Smooth muscle cell (in vitro differentiated cells): ENCODE measurements around the gene NRGN. TPM values are rescaled to one million over a fixed set of nuclear protein-coding genes. Genes with fewer than 3 reads are reported as not detected.

Source experiments
- DNase-seq: peaks from one replicate; lab custom pipeline; 2025; ENCODE audit not compliant: unreplicated experiment; lab: John Stamatoyannopoulos, UW
- H2AFZ ChIP-seq: fragments of 200-600 bp; sonication (generic); 2 replicates; pipeline ENCODE4 v1.6.0; 2016; ENCODE audit warnings: antibody characterized with exemption, low read depth, mild to moderate bottlenecking
- H3F3A ChIP-seq: fragments of 200-600 bp; sonication (generic); 2 replicates; pipeline ENCODE4 v1.6.0; 2017; ENCODE audit warnings: antibody characterized with exemption, low read depth
- H3K27ac ChIP-seq: fragments of 200-600 bp; sonication (generic); 2 replicates; pipeline ENCODE4 v1.5.1; 2016; ENCODE audit warnings: low read depth, mild to moderate bottlenecking
- H3K27me3 ChIP-seq: fragments of 200-600 bp; sonication (generic); 2 replicates; pipeline ENCODE4 v1.6.1; 2016; ENCODE audit warnings: low read depth, mild to moderate bottlenecking
- H3K36me3 ChIP-seq: fragments of 200-600 bp; sonication (generic); 2 replicates; pipeline ENCODE4 v1.5.1; 2016; ENCODE audit warnings: low read depth
- H3K4me1 ChIP-seq: fragments of 200-600 bp; sonication (generic); 2 replicates; pipeline ENCODE4 v1.5.1; 2016; ENCODE audit warnings: low read depth
- H3K4me2 ChIP-seq: fragments of 200-600 bp; sonication (generic); 2 replicates; pipeline ENCODE4 v1.6.0; 2016; ENCODE audit warnings: mild to moderate bottlenecking
- H3K4me3 ChIP-seq: fragments of 200-600 bp; sonication (generic); 2 replicates; pipeline ENCODE4 v1.5.1; 2016; ENCODE audit warnings: mild to moderate bottlenecking
- H3K79me2 ChIP-seq: fragments of 200-600 bp; sonication (generic); 2 replicates; pipeline ENCODE4 v1.6.0; 2016; ENCODE audit warnings: low read depth, mild to moderate bottlenecking
- H3K9ac ChIP-seq: fragments of 200-600 bp; sonication (generic); 2 replicates; pipeline ENCODE4 v1.6.0; 2016; ENCODE audit warnings: low read depth
- H3K9me3 ChIP-seq: fragments of 200-600 bp; sonication (generic); replicated peaks from 2 replicates; pipeline ENCODE4 v1.5.1; 2016; ENCODE audit warnings: low read depth
- H4K20me1 ChIP-seq: fragments of 200-600 bp; sonication (generic); 2 replicates; pipeline ENCODE4 v1.6.0; 2016; ENCODE audit warnings: low read depth
- CTCF ChIP-seq: fragments of 200-600 bp; sonication (generic); IDR thresholded peaks from 2 replicates; pipeline ENCODE4 v1.5.1; 2017; ENCODE audit warnings: borderline replicate concordance, mild to moderate bottlenecking, antibody characterized with exemption; ENCODE audit not compliant: insufficient read depth, poor library complexity, severe bottlenecking
- WGBS: methylation state at CpG from one replicate; pipeline ENCODE4 v1.1.7; 2016; ENCODE audit warnings: low lambda C conversion rate; 5-methylcytosine and 5-hydroxymethylcytosine counted together
- polyA plus RNA-seq: library from polyadenylated mRNA; unstranded; fragments of >200 nt; fragmentation: Nextera tagmentation; extraction: Ambion mirVana; gene quantifications from 2 replicates; pipeline ENCODE4 v1.2.1, GENCODE V29; 2016
- total RNA-seq: library from RNA; depleted of rRNA; stranded (reverse); fragments of >200 nt; gene quantifications from 2 replicates; pipeline ENCODE4 v1.2.3, GENCODE V29; 2014

Gene NRGN
- total and polyA plus RNA-seq, 2 experiments from 2014 or later: 1.2 to 2.0 TPM

- Histone ChIP-seq H3K4me1 (no peaks in the 10 kb centered on the region), H3K9ac (no peak overlapping the region), H3K36me3 (no peaks in the 10 kb centered on the region), H3K4me3 (no peak overlapping the region), H3K4me2 (no peak overlapping the region), H2AFZ (no peak overlapping the region), H3K9me3 (no peaks in the 10 kb centered on the region), H3F3A (no peaks in the 10 kb centered on the region), H3K27me3 (no peaks in the 10 kb centered on the region), H3K27ac (no peak overlapping the region), H4K20me1 (peaks cover 99% of the 10 kb centered on the region), H3K79me2 (peaks cover 71% of the 10 kb centered on the region)
- WGBS: 100% methylated on average over 2 of the region's 2 CpGs
- no peak for TF ChIP-seq CTCF
- DNase-seq: no peak
These were observed 44.3 kb downstream of the NRGN start for GRCh38 chr11:124784051-124784450.

GRCh38 chr11:124788521-124788920 lies 48.8 kb downstream of the NRGN start:
- DNase-seq: no peak
- no peaks in the 10 kb centered on the region for H3K9me3 ChIP-seq
- H3K36me3 ChIP-seq: no peaks in the 10 kb centered on the region
- no peak overlapping the region for H3K27ac ChIP-seq
- no peak overlapping the region for H3K4me2 ChIP-seq
- no peaks in the 10 kb centered on the region for H3K27me3 ChIP-seq
- peaks cover 99% of the 10 kb centered on the region for H4K20me1 ChIP-seq
- H2AFZ ChIP-seq: no peak overlapping the region
- TF ChIP-seq CTCF: no peak
- H3K9ac ChIP-seq: no peak overlapping the region
- peaks cover 88% of the 10 kb centered on the region for H3K79me2 ChIP-seq
- no peaks in the 10 kb centered on the region for H3F3A ChIP-seq
- H3K4me3 ChIP-seq: no peak overlapping the region
- H3K4me1 ChIP-seq: peaks cover 3% of the 10 kb centered on the region

GRCh38 chr11:124791626-124792341 lies 52.0 kb downstream of the NRGN start:
- peaks cover 100% of the 10 kb centered on the region for H4K20me1 ChIP-seq

More at GRCh38 chr11:124791626-124792341, 52.0 kb downstream of the NRGN start:
- Histone ChIP-seq H3F3A (no peaks in the 10 kb centered on the region), H3K9ac (no peak overlapping the region), H3K4me2 (no peak overlapping the region), H3K4me3 (no peak overlapping the region), H3K79me2 (peaks cover 100% of the 10 kb centered on the region), H3K9me3 (no peaks in the 10 kb centered on the region), H3K36me3 (no peaks in the 10 kb centered on the region), H3K27me3 (no peaks in the 10 kb centered on the region), H3K4me1 (peaks cover 9% of the 10 kb centered on the region), H3K27ac (no peak overlapping the region), H2AFZ (no peak overlapping the region)
- 95% methylated on average over 4 of the region's 4 CpGs for WGBS
- no peak for TF ChIP-seq CTCF
- DNase-seq: no peak
